ENCODE results near the gene SORCS1.

Gene SORCS1

DNA sequence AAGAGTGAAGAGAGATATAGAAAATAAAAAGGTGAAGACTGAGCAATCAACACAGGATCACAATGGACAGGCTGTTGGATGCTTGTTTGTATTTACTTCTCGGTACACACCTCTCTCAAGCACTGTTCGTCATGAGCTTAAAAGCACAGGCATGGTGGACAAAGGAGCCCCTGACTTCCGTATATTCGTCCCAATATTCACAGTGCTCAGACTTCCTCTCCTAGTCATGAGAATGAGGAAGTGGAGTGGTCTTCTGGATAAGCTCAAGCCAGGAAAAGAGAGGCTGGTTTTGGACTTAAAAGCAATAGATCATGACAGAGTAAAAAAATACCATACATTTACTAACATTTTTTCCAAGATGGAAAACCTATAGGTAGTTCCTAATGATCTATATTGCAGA is 172.5 kb downstream of the SORCS1 start:
- no peak for DNase-seq (ENCODE audit: low spot score)

DNA sequence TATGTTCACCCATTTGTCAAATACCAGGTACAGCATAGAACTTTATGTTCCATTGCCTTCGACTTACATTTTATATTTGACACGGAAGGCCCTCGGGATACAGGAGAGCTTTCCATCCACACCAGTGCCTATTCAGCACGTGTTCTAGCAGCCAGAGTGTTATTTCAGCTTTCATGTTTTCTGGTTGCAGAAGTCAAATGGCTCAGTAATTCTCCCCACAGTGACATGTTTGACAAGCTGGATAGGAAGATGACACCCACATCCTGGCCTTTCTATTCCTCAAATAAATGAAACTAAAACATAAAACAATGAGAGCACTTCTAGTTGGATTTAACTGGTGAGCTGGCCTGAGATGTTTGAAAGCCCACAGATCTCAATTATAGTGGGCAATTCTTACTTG is 173.4 kb downstream of the SORCS1 start:
- no peak for DNase-seq (ENCODE audit: low spot score)

DNA sequence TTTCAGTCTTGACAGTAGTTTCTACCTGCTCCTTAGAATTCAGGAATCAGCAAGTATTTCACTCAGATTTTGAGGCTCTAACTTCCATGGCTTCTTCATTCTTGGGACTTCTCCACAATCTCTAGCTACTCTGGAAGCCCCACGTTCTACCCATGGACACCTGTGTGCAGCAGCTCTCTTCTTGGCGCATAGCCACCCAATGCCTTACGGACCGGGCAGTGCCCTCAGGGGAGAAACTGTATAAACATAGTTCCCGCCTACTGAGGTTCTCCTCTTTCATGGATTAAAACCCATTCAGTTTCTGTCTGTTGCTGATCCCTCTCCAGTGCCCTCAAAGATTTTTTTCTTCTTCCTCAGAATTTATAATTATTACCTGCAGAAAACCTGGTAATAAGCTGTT is 177.1 kb downstream of the SORCS1 start:
- no peak for DNase-seq (ENCODE audit: low spot score)

DNA sequence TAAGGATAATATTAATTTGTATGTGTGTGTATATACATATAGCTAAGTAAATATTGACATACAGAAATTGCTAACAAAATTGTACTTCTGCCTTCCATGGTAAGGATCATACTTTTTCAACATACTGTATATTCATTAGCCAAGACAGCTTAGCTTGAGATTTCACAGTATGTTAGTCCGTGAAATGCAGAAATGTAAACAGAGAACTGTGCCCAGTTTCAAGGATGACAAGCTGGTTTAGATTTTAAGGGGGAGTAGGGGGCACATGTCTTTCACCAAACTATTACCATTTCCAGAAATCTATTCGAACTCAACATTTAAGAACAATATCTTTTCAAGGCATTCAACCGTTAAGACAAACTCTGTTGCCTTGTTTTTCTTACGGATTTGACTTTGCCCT is 182.2 kb downstream of the SORCS1 start:
- DNase-seq (ENCODE audit: low spot score), result no peak

DNA sequence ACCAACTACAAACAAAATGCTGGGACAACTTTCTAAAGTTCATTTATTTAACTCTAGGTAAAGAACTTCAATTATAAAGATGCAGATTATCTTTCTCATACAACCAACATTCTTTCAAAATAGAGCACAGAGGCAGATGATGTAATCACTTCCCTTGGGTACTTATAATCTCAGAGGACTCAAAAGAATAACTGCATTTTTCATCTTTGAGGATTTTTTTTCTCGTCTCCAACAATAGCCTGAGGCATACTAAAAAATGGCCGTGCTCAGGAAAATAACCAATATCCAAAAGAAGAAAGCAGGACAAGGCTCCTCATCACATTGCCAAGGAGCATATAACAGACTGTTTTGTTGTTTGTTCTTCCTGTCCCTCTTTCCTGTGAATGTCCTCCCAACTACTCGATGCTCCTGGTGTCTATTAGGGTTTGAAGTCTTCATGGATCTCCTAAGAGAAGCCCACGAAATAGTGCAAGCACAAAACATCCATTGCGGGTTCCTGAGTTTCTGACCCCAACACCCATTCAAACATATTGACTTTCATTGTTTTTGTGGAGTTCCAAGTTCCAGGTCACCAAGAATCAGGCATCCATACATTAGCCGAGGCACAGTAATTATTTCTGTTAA is 182.9 kb downstream of the SORCS1 start:
- DNase-seq (ENCODE audit: low spot score), result no peak

DNA sequence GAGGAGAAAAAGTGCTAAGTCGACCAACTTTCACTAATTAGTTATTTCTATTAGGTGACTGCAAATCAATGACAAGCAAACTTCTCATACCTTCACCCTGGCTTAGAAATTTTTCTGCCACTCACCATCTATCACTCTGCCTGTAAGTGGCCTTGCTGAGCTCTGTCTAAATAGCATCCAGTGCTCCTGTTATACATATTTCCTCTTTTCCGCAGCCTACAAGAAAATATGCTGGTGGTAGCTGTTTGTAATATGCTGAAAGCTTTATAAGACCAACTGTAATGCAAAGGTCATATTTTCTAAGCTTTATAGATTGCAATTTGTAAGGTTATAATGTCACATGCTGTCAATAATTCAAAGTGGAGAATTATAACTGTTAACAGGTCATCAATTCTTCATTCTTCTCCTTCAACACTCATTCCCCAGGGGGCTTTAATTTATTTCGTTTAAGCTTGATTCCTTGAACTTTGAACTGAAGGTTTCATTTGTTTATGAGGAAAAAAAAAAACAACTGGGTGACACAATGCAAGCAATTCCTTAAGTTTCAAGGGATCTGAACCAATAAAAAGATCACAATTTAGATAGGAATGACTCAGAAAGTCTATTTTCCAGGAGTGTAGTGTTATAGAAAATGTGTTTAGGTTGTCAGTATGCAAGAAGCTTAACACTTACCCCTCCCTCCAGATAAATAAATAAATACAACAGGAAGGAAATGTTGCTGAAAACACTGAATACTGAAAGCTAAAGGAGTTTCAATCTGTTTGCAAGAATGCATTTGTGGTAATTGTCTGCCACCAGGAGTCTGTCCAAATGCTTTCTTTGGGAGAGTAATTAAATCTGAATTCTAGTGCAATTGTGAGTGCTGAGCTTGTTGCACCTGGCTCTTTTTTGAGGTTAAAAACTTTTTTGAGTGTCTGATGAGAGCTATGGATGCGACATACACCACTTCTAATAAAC is 183.7 kb downstream of the SORCS1 start:
- no peak for DNase-seq (ENCODE audit: low spot score)

DNA sequence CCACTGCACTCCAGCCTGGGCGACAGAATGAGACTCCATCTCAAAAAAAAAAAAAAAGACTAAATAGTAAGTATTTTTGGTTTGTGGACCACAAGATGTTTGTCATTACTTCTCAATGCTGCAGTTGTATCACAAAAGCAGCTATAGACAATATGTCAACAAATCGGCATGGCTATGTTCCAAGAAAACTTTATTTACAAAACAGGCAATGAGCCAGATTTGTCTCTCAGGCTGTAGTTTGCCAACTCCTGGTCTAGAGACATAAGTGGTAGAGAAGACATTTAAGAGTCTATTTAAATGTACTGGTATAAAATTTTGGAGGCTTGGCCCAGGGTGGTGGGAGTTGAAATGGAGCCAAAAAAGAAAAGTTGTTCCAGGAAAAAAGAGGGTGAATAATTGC is 185.8 kb downstream of the SORCS1 start:
- DNase-seq (ENCODE audit: low spot score), result no peak

DNA sequence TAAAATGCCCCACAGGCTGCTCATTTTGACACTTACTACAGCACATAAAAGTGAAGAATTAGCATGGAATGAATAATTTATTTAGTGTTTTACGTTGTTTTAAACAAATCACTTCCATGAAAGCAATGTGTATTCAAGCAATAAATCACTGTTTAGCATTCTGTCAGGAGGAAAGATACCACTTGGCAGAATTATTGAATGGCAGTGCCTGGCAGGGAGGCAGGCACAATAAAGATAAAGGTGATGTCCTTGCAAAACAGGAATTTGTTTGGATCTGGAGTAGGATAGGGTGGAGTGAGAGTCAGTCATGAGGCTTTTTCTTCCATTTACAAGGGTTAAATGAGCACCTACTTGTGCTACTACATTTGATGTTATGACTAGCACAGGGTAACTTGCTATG is 190.8 kb downstream of the SORCS1 start:
- DNase-seq (ENCODE audit: low spot score), result no peak

DNA sequence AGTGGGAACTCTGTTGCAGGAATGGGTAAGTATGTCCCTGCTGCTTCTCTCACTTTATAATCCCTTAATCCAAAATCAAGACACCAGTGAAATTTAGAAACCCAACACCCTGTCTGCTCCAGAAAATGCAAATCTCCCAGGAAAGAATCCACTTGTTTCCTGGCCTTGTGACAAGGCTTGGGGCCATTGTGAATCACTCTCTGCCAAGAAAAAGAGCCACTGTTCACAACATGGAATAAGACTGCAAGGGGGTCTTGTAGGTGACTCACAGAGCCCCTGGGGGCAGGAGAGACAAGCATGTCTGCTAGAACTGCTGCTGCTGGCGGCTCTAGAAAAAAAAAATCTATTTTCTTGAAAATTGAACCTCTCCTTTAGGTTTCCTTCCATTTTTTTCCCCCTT is 191.2 kb downstream of the SORCS1 start:
- no peak for DNase-seq (ENCODE audit: low spot score)

DNA sequence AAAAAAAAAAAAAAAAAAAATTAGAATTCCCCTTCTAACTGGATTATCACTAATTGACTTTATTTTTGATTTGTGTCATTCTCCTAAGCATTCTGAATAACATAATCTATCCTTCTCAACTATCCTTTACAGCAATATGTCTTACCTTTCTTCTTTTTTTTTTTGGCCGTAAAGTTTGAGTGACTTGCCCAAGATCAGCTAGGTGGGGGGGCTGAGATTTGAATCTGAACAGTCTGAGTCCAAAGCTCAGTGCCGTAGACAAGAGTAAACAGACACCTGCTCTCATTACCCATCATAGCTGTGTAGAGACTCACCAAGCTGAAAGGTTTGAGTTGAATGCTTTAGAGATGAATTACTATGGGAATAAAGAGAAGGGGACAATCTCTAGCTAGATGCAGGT is 192.1 kb downstream of the SORCS1 start:
- no peak for DNase-seq (ENCODE audit: low spot score)

DNA sequence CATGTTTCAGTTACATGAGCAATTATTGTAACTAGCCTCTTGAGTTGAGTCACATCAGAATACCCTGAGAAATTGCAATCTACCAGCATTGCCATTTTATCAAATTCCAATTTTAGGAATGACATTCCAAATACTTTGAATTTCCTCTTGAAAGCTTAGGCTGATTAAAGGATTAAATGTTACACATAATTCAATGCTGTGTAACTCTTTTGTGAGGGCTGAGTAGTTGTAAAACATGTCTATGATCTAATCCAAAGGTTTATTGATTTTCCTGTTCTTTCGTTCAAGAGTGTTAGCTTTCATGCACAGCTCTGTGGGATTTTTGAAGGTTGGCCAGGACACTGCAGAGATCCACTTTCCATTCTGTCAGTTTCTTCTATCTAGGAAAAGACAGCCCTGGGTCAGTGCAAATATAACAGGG is 193.1 kb downstream of the SORCS1 start:
- no peak for DNase-seq (ENCODE audit: low spot score)

DNA sequence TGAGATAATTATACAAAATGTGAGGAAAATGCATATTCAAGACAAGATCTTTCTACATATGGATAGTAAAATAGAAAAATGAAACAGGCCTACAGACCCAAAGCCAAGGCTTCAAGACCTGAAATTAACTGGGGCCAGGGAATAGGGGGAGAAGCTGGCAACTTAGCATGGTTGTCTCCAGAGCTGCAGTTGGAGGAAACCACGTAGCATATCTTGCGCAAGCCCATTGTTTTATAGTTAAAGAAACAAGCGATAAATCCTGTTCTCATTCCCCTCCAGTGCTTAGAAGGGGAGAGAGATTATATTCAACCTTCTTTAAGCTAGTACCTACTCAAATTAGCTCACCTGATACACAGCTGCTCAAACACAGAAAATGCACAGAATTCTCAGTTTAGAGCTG is 197.1 kb downstream of the SORCS1 start:
- DNase-seq (ENCODE audit: low spot score), result no peak

DNA sequence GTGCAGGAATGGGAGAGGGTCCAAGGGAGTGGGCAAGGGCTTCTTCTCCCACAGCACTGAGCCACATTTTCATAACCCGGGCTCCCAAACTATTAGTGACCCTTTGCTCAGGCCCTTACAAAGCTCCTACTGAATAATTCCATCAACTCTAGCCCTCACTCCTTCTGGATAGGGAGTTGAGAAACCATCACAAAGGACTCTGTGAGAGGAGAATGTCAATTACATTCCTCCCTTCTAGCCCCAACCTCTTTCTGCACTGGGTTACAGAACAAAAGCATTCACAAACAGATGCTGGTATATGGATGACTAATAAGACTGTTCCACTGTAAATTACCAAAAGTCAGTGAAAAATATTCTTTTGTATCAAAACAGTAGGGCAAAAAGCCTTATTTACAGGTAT is 203.7 kb downstream of the SORCS1 start:
- DNase-seq (ENCODE audit: low spot score), result no peak

DNA sequence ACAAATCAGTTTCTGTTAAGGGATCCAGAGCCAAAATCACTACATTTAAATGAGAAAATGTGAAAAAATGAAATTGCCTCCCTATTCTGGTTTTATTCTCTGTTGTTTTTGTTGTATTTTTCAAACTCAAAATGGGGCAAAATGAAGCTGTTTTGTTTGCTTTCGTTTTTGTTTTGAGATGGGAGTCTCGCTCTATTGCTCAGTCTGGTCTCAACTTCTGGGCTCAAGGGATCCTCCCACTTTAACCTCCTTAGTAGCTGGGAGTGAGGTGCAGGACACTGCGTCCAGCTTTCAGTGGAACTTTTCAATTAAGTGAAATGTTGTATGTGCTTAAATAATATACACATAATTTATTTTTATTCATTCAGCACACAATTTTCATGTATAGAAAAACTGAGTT is 205.0 kb downstream of the SORCS1 start:
- DNase-seq (ENCODE audit: low spot score), result no peak

DNA sequence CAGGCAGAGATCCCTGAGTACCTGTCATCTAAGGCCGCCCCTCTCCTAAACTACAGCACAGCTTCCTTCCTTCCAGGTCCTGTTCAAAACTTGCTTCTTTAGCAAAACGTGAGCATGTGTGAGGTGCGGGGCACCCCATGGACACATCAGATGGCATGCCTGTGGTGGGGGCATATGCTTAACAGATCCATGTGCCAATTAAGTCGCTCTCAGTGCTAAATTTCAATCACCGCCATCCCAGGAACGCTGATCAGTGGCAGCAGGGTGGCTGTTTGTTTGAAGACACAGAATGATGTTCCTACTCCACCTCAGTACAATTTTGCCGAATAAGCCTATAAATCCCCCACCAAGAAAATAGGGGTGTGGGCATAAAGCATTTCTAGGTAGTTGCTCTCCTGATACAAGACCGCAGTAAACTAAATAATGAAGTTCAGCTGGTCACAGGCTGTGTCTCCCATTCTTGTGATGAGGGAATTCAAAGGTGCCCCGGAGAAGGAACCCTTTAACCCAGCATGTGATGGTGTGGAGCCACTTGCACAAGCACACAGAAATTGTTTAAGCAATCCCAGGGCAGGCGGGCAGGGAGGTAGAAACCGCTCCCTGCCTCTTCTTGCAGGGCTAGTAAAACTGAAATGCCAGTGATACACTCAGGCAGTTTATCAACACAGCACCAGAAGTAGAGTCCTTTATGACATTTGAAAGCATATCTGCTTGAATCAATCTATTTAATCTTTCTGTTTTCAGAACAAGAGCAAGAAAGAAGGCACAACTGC is 205.7 kb downstream of the SORCS1 start:
- no peak for DNase-seq (ENCODE audit: low spot score)

DNA sequence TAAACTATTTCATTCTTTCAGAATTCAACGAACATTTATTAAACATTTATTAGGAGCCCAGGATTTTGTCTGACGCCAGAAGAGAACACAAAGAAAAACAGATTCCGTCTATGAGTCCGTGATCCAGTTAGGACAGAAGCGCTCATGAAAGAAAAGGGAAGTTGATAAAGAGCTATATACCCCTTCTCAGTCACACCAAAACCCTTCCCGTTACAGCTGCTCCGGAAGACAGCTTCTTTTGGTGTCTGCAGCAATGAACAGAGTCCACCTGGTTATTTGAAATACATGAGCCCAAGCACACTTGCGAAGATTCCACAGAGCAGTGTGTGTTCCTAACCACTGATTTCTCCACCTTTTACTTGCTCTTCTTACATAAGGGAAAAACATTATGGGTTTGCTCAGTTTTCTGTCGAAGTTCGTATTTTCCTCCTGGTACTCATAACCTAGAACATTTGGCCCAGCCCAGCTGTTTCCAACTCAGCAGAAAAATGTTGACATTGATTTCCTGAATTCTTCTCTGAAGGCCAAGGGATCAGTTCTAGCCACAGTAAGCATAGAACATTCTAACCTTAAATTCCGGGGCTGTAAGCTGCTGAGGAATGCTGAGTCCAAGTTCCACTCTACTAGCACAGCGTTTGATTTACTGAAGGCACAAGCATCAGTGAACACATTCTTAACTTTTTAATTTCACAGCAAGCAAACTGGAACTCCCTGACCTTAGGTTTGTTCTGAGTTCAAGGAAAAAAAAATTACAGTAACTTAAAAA is 206.5 kb downstream of the SORCS1 start:
- DNase-seq (ENCODE audit: low spot score), result no peak

DNA sequence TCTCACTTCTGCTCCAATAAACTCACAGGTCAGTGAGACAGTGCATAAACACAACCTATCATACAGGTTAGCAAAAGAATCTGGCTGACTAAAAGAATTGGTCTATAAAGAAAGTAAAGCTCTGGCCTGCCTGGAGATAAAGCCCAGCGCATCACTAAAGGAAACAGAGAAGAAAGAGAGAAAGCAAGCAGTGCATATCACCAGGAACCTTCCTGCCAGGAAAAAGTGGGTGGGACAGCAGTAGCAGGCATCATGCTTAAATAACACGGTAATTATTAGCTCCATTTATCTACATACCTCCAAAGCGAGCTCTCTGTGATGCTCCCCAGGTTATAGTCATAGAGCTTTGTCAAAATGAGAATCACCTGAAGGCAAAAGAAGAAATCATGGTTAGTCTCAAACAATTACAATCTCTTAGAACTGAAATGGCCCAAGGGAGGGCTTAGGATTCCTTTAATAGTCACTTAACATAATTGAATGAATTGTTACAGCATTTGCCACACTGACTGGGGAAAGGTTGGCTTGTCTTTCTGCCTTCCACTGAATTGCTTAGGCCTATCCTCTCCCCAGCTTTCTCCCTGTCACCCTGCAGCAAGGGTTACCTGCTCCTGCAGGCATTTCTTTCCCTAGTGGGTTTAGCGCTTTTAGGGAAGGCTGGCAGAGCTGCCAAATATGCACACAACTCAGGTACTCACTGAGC is 208.1 kb downstream of the SORCS1 start:
- DNase-seq (ENCODE audit: low spot score), result no peak

DNA sequence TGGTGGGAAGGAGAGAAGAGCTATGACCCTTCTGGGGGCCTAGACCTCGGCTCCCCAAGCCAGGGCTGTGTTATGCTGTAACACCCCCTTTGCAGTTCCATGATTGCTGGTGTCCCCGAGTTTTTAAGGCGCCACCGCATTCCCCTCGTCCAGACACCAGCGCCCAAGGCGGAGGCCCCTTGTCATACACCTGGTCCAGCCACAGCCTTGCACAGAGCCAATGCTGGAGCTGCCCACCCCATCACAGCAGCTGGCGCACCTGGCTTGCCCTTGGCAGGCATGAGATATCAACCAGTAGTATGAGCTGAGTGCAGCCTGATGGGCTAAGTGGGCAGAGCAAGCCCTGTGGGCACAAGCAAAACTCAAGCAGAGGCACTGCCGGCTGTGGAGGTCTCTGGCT is 209.4 kb downstream of the SORCS1 start:
- DNase-seq (ENCODE audit: low spot score), result no peak

DNA sequence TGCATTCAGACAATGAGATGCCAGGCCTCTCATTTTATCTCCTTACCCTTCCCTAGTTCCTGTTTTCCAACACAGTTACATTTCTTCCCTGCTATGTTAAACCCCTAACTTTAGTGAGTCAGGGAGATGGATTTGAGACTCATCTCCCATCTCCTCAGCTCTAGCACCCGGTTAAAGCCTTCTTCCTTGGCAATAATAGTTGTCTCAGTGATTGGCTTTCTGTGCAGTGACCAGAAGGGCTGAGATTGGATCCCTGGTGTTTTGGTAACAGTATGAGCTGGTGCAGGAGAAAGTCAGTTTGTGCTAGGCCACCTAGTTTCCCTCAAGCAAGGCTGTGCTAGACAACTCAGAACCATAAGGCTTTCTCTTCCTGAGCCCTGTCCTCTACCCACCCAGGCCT is 212.5 kb downstream of the SORCS1 start:
- no peak for DNase-seq (ENCODE audit: low spot score)

DNA sequence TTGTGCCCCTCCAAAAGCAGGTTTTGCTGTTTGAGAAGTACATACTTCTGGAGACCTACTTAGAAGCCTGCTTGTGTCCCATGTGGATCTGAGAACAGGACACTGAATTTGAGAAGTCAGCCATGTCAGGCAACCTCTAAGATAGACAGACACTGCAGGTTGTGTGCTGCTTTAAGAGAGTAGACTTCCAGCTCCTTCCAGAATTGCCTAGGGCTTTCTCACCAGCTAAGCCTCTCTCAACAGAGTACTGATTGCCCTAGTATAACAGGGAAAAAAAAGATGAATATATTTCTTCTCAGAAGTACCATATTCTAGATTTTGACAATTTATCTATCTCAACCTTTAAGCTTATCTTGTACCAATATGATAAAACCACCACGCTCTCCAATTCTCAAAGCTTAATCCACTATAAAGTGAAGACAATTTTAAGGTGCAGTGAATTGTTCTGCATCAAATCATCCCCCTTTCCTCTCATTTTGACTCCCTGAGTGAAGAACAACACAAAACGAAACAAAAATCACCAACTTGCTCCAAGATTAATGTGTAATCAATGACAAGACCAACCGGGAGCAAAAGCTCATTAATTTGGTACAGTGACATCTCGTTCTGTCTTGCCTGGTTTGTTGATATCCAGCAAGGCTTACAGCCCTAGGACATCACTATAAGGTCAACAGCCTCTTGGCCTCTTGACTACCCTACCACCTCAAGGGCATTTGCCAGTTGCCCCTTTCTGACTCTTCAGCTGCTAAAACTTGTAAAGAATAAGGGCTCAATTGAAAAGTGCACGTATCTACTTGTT is 214.6 kb downstream of the SORCS1 start:
- DNase-seq (ENCODE audit: low spot score), result no peak

DNA sequence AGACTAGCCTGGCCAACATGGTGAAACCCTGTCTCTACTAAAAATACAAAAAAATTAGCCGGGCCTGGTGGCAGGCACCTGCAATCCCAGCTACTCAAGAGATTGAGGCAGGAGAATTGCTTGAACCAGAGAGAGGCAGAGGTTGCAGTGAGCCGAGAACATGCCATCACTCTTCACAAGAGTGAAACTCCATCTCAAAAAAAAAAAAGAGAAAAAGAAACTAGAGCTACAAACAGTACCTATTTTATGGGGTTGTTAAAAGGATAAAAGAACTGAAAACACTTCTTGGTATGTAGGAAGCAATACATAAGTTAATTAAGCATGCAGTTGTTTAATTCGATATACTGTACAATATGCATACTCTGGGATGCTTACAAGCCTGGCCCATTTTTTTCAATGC is 216.9 kb downstream of the SORCS1 start:
- no peak for DNase-seq (ENCODE audit: low spot score)
